NCI-H1048 (cell line): ENCODE data around the gene GNG4.
"Not testable (repeated sequence)": the region's sequence is repeated elsewhere in the genome, so short reads cannot be mapped to it uniquely, and the experiment has no call there.

Experiments
- DNase-seq: peaks from one replicate; lab custom pipeline; 2025; lab: John Stamatoyannopoulos, UW

The GNG4 gene

DNA sequence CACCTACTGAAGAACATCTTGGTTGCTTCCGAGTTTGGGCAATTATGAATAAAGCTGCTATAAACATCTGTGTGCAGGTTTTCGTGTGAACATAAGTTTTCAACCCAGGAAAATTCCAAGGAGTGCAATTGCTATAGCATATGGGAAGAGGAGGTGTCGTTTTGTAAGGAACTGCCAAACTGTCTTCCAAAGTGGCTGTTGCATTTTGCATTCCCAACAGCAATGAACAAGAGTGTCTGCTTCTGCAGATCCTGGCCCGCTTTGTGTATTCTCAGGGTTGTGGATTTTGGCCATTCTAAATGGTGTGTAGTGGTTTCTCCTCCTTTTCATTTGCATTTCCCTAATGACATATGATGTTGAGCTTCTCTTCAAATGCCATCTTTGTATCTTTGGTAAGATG lies 23.8 kb downstream of the GNG4 start:
- DNase-seq = no peak

DNA sequence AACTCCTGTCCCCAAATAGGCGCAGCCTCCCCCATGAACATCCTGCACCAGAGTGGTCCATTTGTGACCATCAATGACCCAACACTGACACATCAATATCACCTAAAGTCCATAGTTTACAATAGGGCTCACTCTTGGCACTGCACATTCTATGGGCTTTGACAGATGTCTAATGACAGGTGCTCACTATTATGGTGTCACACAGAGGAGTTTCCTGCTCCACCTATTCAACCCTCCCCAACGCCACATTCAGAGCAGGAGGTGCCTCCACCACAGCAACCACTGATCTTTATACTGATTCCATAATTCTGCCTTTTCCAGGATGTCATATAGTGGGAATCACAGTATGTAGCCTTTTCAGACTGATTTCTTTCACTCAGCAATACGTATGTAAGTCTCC lies 24.2 kb downstream of the GNG4 start:
- no peak for DNase-seq

DNA sequence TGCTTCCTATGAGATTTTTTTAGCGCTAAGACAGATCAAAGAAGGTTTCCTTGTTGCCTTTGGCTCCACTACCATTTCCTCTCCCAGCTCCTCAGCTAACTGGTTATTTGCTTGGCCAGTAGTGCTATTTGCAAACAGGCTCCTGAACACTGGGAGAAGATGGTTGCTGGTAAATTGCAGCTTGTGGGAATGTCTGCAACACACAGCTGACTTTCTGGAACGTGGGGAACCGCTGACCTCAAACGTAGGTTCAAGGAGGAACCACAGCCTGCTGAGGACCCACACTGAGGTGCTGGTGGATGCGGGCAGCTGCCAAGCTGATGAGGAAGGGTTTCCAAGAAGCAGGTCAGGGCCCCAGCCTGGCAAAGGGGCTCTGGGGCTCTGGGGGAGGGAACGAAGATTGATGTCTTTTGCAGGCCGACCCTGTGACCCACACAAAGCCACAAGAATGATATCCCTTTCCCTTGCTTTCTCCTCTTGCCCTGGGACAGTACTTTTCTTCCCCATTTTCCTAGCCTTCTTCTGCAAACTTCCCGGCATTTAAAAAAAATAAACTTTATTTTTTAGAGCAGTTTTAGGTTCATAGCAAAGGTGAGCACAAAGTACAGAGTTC lies 24.8 kb downstream of the GNG4 start:
- DNase-seq = no peak

DNA sequence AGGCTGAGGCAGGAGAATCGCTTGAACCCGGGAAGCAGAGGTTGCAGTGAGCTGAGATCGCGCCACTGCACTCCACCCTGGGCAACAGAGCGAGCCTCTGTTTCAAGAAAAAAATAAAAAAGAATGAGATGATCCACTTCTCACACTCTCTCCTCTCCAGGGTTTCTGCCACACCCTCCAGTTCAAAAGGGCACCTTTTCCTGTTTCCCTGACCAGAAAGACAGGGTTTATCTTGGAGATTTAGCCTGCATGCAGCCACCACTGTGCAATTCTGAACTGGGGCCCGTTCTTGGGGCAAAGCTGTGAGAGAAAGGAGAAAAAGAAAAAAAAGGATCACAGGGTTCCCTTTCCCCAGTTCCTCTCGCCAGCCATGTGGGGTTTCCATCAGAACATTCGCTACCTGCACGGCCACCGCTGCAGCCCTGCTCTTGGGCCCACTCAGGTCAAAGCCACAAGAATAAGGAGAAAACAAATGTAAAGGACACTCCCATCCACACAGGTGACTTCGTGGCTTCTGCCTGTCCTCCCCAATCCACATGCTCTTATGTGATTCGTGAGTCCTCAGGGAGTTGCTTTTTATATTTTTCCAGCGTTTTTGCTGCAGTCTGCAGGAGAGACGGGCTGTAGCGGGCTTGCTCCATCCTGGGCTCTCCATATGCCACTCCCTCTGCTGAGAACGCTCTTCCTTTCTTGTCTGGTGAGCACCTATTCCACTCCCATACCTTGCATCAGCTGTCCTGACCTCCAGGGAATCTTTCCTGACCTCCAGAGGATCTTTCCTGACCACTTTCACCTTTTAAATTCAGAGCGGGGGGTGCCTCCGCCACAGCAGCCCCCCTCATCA lies 26.4 kb downstream of the GNG4 start:
- DNase-seq = no peak

DNA sequence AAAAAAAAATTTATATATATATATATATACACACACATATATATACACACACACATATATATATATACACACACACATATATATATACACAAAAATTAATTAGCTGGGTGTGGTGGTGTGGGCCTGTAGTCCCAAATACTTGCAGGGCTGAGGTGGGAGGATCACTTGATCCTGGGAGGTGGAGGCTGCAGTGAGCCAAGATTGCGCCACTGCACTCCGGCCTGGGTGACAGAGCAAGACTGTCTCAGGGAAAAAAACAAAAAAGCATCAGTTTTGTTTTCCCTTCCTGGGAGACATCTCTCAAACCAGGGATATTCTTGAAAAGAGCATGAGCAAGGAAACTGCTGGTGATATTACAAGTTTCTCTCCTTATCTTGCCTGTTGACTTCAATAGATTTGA lies 30.4 kb downstream of the GNG4 start:
- not testable (repeated sequence) for DNase-seq

DNA sequence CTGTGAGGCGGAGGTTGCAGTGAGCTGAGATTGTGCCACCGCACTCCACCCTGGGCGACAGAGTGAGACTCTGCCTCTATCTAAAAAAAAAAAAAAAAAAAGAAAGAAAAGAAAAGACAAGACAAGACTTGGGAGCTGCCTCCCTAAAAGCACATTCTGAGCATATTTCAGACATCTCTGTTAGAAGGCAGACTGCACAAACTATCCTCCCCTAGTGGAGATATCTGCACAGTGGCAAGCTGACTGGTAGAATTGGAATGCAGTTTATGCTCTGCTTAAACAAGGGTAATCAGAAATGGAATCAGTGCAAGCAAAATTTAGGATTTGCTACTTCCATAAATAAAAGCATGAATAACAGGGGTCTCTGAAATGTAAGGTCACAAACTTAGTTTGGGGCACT lies 31.8 kb downstream of the GNG4 start:
- no peak for DNase-seq

DNA sequence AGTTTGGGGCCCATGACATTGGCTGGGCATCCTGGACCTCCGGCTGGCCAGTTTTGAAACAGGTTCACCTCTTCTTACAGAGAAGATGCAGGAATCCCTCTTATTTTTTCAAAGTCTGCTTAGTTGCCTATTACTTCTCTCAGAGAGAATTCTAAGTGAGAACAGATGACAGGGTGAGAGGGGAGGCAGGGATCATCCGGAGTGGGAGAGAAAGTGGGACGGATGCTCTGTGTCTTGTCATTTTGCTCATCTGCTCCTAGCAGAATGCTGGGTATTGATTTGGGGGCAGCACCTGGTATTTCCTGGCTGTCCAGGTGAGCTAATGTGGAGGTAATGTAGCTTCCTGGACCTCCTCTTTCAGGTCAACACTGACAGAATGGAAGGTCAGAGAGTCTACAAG lies 32.4 kb downstream of the GNG4 start:
- DNase-seq = no peak

DNA sequence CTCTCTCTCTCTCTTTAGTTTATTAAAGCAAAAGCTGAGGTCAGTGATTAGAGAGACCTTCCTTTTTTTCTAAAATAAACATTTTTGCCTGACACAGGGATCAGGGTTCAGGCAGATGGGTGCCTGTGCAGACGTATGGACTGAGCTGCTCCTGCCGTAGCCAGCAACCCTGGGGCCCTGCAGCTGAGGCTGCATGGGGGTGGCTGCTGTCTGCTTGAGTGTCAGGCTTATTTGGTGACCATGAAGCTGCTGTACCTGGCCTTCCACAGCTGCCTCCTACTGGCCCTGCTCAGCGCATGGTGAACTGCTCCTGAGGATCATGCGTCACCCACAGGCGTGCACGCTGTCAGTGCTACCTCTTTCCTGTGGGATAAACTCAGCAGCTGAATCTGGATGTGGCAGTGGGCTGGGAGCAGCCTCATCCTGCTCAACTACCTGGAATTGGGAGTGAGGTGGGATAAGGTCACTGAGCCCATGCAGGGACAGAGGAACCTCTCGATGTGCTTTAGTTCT lies 35.1 kb downstream of the GNG4 start:
- DNase-seq = no peak

DNA sequence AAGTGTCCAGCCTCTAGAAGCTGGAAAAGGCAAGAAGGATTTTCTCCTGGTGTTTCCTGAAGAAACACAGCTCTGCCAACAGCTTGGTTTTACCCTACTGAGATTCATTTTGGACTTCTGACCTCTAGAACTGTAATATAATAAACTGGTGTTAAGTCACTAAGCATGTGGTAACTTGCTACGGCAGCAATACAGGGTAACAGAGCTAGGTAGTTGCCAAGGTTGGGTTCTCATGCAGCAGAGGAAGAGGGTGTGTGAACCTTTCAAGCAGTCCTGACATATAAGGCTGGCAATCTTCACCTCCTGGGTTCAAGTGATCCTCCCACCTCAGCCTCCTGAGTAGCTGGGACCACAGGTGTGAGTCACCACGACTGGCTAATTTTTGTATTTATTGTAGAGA lies 36.0 kb downstream of the GNG4 start:
- no peak for DNase-seq

DNA sequence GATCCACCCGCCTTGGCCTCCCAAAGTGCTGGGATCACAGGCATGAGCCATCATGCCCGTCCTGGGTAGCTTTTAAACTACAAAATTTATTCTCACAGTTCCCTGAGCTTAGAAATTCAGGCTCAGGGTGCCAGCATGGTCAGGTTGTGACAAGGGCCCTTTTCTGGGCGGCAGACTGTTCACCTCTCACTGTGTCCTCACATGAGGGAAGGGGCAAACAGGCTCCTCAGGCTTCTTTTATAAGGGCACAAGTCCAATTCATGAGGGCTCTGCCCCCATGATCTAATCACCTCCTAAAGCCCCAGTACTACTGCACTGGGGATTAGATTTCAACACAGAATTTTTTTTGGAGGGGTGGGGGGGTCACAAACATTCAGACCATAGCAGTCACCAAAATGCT lies 36.8 kb downstream of the GNG4 start:
- no peak for DNase-seq

DNA sequence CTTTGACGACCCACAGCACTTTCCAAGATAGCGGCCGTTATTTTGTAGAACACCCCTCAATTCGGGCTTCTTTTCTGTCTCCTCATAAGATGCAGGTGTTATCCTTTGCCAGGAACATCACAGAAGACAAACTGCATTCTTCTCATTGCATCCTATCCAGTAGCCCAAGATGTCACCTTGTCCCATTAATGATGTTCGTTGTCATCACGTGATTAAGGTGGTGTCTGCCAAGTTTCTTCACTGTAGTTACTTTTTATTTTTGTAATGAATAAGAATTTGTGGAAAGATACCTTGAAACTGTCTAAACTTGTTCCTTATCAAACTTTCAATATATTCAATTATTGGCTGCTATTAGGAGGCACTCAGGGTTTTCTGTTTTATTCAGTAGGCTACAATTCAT lies 39.4 kb downstream of the GNG4 start:
- DNase-seq = no peak

DNA sequence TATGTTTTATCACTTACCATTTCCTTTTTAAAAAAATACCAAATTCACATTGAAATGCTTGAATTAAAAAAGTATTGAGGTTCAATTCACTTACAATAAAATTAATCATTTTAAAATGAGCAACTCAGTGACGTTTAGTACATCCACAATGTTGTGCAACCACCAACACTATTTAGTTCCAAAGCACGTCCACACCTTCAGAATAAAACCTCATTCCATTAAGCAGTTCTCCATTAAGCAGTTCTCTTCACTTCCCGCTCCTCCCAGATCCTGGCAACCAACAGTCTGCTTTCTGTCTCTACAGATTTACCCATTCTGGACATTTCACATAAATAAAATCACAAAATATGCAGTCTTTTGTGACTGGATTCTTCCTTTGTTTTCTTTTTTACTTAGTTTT lies 41.3 kb downstream of the GNG4 start:
- no peak for DNase-seq

DNA sequence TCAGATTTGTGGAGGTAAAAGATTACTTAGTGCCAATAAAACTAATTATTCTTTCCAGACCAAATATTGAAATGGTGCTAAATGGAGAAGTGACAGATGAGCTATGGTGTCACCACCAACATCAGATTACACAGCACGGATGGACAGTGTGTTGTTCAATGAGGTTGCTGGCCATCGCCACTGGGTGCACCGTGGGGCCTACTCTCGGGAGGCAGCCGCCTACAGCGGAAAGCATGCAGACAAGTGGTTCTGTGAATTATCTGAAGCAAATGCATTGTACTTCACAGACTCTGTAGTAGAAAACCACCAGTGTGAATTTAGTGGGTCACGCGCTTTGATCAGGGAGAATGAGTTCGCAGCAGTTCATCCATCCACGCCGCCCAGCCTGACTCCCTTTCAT lies 42.3 kb downstream of the GNG4 start:
- no peak for DNase-seq

DNA sequence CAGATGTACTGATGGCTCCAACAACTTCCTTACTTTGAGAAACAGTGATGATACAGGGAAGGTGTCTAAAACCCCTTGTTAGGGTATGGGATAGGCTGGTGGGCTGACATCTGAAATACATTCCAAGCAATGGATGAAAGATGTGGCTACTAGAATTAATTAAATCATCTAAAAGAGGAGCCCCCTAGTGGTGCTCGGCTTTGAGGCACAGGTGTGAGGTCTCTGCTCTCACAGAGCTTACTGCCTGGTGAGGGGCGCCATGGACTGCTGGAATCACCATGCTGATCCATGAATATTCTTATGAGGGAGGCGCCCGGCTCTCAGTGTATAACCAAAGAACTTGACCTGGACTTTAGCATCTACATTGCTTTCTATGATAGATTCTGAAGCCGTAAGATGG lies 48.5 kb downstream of the GNG4 start:
- DNase-seq = no peak

DNA sequence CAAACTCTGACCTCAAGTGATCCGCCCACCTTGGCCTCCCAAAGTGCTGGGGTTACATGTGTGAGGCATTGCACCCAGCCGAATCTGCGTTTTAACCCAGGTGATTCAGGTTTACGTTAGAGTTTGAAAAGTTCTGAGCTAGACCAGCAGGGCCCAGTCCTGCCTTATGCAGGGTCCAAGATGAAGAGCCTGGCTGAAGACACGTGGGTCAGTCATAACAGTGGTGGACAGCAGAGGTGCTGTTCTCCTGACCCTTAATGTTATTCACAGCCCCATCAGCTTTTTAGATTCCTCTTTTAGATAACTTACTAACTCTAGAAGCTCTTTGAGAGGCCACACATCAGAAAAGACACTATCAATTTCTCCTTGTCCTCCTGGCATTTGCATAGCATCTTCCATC lies 50.0 kb downstream of the GNG4 start:
- DNase-seq = no peak

DNA sequence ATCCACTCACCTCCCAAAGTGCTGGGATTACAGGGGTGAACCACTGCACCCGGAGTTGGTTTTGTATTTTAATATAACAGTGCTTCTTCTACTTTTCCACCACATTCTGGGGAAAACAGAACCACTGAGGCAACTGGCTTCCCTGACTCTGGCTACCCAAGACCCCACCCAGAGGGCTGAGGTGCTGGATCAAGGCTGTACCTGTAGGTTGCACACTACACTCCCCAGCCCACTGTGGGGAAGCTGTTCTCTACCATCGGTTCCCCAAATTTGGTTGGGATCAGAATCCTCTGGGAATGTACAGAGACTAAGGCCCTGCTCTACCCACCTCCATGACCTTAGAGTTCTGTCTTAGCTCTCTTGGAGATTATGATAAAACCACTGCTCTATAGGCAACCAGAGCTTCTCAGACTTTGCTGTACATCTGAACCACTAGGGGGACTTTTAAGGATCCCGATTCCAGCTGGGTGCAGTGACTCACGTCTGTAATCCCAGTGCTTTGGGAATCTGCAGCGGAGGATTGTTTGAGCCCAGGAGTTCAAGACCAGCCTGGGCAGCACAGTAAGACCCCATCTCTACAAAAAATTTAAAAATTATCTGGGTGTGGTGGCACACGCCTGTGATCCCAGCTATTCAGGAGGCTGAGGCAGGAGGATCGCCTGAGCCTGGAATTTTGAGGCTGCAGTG lies 51.6 kb downstream of the GNG4 start:
- no peak for DNase-seq

DNA sequence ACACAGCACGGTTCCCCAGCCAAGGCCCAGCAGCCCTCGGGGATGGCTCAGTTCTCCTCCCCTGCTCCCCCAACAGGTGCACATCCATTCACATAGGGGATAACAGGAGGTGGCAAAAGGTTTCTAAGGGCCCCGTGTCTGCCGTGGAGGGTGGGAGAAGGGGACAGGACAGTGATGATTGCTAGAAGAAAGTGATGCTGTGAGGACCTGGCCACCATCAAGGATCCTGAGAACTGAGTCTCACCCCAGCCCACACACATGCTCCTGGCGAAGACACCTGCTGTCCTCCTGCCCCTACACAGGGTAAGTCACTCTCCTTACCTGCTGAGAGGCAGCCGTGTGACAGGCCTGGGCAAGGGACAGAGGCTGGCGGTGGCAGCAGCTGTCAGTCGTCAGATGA lies 54.5 kb downstream of the GNG4 start:
- no peak for DNase-seq

DNA sequence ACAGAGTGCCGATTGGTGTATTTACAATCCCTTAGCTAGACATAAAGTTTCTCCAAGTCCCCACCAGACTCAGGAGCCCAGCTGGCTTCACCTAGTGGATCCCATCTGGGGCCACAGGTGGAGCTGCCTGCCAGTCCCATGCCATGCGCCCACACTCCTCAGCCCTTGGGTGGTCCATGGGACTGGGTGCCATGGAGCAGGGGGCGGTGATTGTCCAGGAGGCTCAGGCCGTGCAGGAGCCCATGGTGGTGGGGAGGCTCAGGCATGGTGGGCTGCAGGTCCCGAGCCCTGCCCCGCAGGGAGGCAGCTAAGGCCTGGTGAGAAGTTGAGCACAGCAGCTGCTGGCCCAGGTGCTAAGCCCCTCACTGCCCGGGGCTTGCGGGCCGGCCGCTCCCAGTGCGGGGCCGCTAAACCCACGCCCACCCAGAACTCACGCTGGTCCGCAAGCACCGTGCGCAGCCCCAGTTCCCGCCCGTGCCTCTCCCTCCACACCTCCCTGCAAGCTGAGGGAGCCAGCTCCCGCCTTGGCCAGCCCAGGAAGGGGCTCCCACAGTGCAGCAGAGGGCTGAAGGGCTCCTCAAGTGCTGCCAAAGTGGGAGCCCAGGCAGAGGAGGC lies 55.2 kb downstream of the GNG4 start:
- not testable (repeated sequence) for DNase-seq

DNA sequence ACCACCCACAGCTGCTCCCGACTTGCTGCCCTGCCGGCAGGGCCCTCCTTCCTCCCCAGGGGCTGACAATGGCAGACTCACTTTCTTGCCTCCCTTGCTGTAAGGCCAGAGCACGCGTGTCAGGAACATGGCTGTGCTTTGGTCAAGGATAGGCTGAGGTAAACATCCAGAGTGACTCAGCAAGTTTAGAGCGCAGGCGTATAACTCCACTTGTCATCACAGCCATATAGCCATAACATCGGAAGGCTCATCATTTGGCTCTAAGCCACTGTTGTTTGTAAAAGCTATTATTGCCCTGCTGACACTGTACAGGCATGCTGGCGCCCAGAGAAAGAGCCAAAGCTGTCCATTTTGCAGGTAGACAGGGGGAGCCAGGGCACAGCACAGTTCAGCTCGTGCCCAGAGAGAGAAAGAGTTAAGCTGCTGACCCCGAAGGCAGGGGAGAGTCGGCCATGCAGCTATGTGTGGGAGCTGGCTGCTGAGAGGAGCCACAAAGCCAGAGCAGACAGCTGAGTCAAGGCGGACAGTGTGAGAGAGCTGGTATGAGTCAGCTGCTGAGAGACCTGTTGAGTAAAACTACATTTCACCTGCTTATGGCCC lies 60.6 kb downstream of the GNG4 start:
- no peak for DNase-seq

DNA sequence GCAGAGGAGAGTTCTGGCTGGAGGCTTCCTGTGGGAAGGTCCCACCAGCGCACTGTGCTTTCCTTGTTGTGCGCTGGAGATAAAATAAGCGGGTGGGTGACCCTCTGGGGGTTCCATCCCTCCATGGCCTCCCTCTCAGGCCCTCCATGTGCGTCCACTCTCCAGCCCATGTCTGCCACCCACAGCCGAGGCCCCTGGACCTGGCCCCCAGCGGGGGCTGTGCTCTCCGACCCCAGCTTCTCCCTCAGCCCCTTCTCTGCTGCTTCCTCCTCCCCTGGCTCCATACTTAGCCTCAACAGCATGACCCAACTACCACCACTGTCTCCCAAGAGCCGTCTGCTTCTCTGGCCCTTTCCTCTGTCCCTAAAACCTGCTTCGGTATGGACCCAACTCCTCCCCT lies 61.4 kb downstream of the GNG4 start:
- DNase-seq = no peak

DNA sequence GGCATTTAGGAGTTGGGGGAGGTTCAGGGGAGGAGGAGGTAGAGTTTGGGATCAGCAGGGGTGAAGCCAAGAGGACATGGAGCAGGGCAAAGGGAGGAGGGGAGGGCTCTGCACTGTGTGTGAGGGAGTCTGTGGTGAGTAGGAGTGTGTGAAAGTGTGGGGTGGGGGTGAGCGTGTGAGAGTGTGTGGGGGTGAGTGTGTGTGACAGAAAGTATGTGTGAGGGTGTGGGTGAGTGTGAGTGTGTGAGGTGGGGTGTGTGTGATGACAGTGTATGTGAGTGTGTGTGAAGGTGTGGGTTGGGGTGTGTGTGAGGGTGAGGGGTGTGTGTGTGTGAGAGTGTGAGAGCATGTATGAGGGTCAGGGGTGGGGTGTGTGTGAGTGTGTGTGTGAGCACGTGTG lies 62.6 kb downstream of the GNG4 start:
- DNase-seq = no peak

DNA sequence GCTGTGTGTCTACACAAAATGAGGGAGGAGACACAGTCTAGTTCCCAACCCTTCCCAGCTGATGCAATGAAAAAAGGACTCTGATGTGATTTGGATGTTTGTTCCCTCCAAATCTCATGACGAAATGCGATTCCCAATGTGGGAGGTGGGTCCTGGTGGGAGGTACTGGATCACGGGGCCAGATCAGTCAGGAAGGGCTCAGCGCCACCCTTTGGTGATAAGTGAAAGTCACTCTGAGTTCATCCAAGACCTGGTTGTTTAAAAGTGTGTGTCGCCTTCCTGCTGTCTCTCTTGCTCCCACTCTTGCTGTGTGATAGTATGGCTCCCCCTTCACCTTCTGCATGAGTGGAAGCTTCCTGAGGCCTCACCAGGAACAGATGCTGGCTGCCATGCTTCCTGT lies 63.2 kb downstream of the GNG4 start:
- no peak for DNase-seq
